ENCODE results near the gene LPAR3. TPM values are rescaled to one million over a fixed set of nuclear protein-coding genes. Genes with fewer than 3 reads are reported as not detected.
A peak's percentile ranks its signal among the peaks of the same experiment; 100 is the strongest.

Gene LPAR3
- total RNA-seq, 1 donor from 2014 or later = 2.0 TPM

GRCh38 chr1:84785271-84786036 lies 107.6 kb downstream of the LPAR3 start:
- intact Hi-C loops (cut with DNase I) = no loop called here
- DNase-seq (ENCODE audit: low spot score) = no peak

GRCh38 chr1:84782881-84783280 lies 110.1 kb downstream of the LPAR3 start:
- no peak for DNase-seq (ENCODE audit: low spot score)
- intact Hi-C loops (cut with DNase I) = loop anchor here (5.0 kb wide), 1 partner anchor 149 kb away; no protein-coding TSS in a partner anchor

- no peak for DNase-seq (ENCODE audit: low spot score)
- intact Hi-C loops (cut with DNase I) = loop anchor here (5.0 kb wide), 1 partner anchor 150 kb away; no protein-coding TSS in a partner anchor
These were observed 110.8 kb downstream of the LPAR3 start for GRCh38 chr1:84781946-84782771.

GRCh38 chr1:84780000-84780716 lies 112.8 kb downstream of the LPAR3 start:
- DNase-seq (ENCODE audit: low spot score) = no peak
- intact Hi-C loops (cut with DNase I) = loop anchor here (5.0 to 10.0 kb wide), 2 partner anchors 152 to 345 kb away; no protein-coding TSS in a partner anchor

- DNase-seq (ENCODE audit: low spot score) = no peak
- intact Hi-C loops (cut with DNase I) = loop anchor here (10.0 kb wide), 1 partner anchor 342 kb away; no protein-coding TSS in a partner anchor
These were observed 116.4 kb downstream of the LPAR3 start for GRCh38 chr1:84776639-84777038.

- intact Hi-C loops (cut with DNase I) = loop anchor here (10.0 kb wide), 1 partner anchor 341 kb away; no protein-coding TSS in a partner anchor
- no peak for DNase-seq (ENCODE audit: low spot score)
These were observed 117.5 kb downstream of the LPAR3 start for GRCh38 chr1:84775535-84775920.

- intact Hi-C loops (cut with DNase I) = loop anchor here (10.0 kb wide), 1 partner anchor 340 kb away; no protein-coding TSS in a partner anchor
- DNase-seq (ENCODE audit: low spot score) = peak; percentile 54
These were observed 118.1 kb downstream of the LPAR3 start for GRCh38 chr1:84774669-84775534.

GRCh38 chr1:84773933-84774497 lies 119.0 kb downstream of the LPAR3 start:
- intact Hi-C loops (cut with DNase I) = loop anchor here (10.0 kb wide), 1 partner anchor 339 kb away; no protein-coding TSS in a partner anchor
- DNase-seq (ENCODE audit: low spot score) = no peak

GRCh38 chr1:84773195-84773594 lies 119.8 kb downstream of the LPAR3 start:
- no peak for DNase-seq (ENCODE audit: low spot score)
- intact Hi-C loops (cut with DNase I) = loop anchor here (10.0 kb wide), 1 partner anchor 338 kb away; no protein-coding TSS in a partner anchor

GRCh38 chr1:84772428-84772943 lies 120.5 kb downstream of the LPAR3 start:
- no peak for DNase-seq (ENCODE audit: low spot score)

GRCh38 chr1:84771895-84772294 lies 121.1 kb downstream of the LPAR3 start:
- DNase-seq (ENCODE audit: low spot score) = no peak

More at GRCh38 chr1:84772428-84772943, 120.5 kb downstream of the LPAR3 start:
- intact Hi-C loops (cut with DNase I) = loop anchor here (10.0 kb wide), 1 partner anchor 338 kb away; no protein-coding TSS in a partner anchor

GRCh38 chr1:84770481-84770880 lies 122.5 kb downstream of the LPAR3 start:
- intact Hi-C loops (cut with DNase I) = loop anchor here (10.0 kb wide), 1 partner anchor 336 kb away; no protein-coding TSS in a partner anchor
- no peak for DNase-seq (ENCODE audit: low spot score)

More at GRCh38 chr1:84771895-84772294, 121.1 kb downstream of the LPAR3 start:
- intact Hi-C loops (cut with DNase I) = loop anchor here (10.0 kb wide), 1 partner anchor 337 kb away; no protein-coding TSS in a partner anchor

GRCh38 chr1:84769636-84770035 lies 123.4 kb downstream of the LPAR3 start:
- intact Hi-C loops (cut with DNase I) = loop anchor here (10.0 kb wide), 1 partner anchor 335 kb away; no protein-coding TSS in a partner anchor
- no peak for DNase-seq (ENCODE audit: low spot score)

GRCh38 chr1:84768634-84769033 lies 124.4 kb downstream of the LPAR3 start:
- DNase-seq (ENCODE audit: low spot score) = no peak
- intact Hi-C loops (cut with DNase I) = no loop called here

GRCh38 chr1:84763912-84764680 lies 128.9 kb downstream of the LPAR3 start:
- intact Hi-C loops (cut with DNase I) = no loop called here
- DNase-seq (ENCODE audit: low spot score) = no peak

GRCh38 chr1:84762664-84763063 lies 130.3 kb downstream of the LPAR3 start:
- DNase-seq (ENCODE audit: low spot score) = no peak
- intact Hi-C loops (cut with DNase I) = no loop called here
